Adrenal gland (tissue), 12 donors: ENCODE measurements around the gene CEBPB. TPM values are rescaled to one million over a fixed set of nuclear protein-coding genes. Genes with fewer than 3 reads are reported as not detected.

Experiments
- DNase-seq, 7 donors: peaks; one replicate each; pipeline ENCODE4 v3.0.0-alpha.2; 2019 to 2020
- H3K27ac ChIP-seq, 5 donors: fragments of 200-600 bp; sonication (generic) in 4 of 5; 1 replicate in 3 of 5; 2 replicates in 2 of 5; pipeline versions ENCODE4 v1.5.1 to v1.8.0; 2016 to 2020; ENCODE audit warnings: mild to moderate bottlenecking in 1 of 5
- H3K27me3 ChIP-seq: fragments of 200-600 bp; 2 replicates; pipeline ENCODE4 v1.8.0; 2021
- H3K36me3 ChIP-seq, 2 donors: fragments of 200-600 bp; replicated peaks in 1 of 2; 1 replicate in 1 of 2; 2 replicates in 1 of 2; pipeline versions ENCODE4 v1.5.1 to v1.8.0; 2018 to 2022
- H3K4me1 ChIP-seq, 2 donors: fragments of 200-600 bp; replicated peaks in 1 of 2; 1 replicate in 1 of 2; 2 replicates in 1 of 2; pipeline versions ENCODE4 v1.5.1 to v1.8.0; 2018 to 2021
- H3K4me3 ChIP-seq, 4 donors: fragments of 200-600 bp; sonication (generic) in 3 of 4; one replicate each; pipeline ENCODE4 v1.5.1; 2016 to 2018
- H3K9me3 ChIP-seq, 3 donors: fragments of 200-600 bp; sonication (generic) in 1 of 3; replicated peaks in 1 of 3; 1 replicate in 2 of 3; 2 replicates in 1 of 3; pipeline versions ENCODE4 v1.5.1 to v1.8.0; 2016 to 2021
- POLR2A ChIP-seq, 2 donors: fragments of 450-650 bp; IDR thresholded peaks; one replicate each; pipeline ENCODE4 v1.6.1; 2017; ENCODE audit warnings: antibody characterized with exemption in 2 of 2, mild to moderate bottlenecking in 2 of 2, moderate library complexity in 1 of 2
- WGBS, 4 donors: extraction: QIAGEN DNeasy Blood & Tissue Kit in 2 of 4; methylation state at CpG; one replicate each; pipeline versions ENCODE4 v1.1.5 to v1.1.7; 2013 to 2017; 5-methylcytosine and 5-hydroxymethylcytosine counted together
- intact Hi-C, 2 donors: fragments of 100-400 bp; cut with DNase I; formaldehyde crosslinking; loops; one replicate each; pipeline versions ENCODE4 v1.14.1 to v1.15.0; 2022 to 2023
- polyA plus RNA-seq, 3 donors: library from polyadenylated mRNA; stranded (reverse); fragments of 200-250 nt in 2 of 3; fragments of 350-450 nt in 1 of 3; fragmentation: Illumina TruSeq in 1 of 3; extraction: RNeasy Lipid Tissue Mini Kit (QIAGEN cat#74804) in 1 of 3; gene quantifications; one replicate each; pipeline ENCODE4 v1.2.3, GENCODE V29; 2013 to 2014
- total RNA-seq, 9 donors: library from RNA; depleted of rRNA in 4 of 9; stranded (reverse); fragments of >200 nt in 4 of 9; fragments of 120-200 nt in 1 of 9; fragmentation: NEBNext Ultra II Directional in 1 of 9; extraction: Animal tissue kit (Norgen Biotek cat#: 25700) in 1 of 9; gene quantifications; one replicate each; pipeline versions ENCODE4 v1.1.0 to v1.2.4, GENCODE V29; 2013 to 2023
- TF ChIP-seq, protein P1 (sequence below), 6 experiments: fragments of 450-650 bp in 4 of 6; fragments of 200-600 bp in 2 of 6; sonication (generic) in 1 of 6; IDR thresholded peaks; 1 replicate in 5 of 6; 2 replicates in 1 of 6; pipeline versions ENCODE4 v1.5.1 to v1.8.0; 2016 to 2021; ENCODE audit warnings: antibody characterized with exemption in 6 of 6, mild to moderate bottlenecking in 2 of 6, moderate library complexity in 1 of 6
- donor health status: healthy with polysubstance abuse.
- donor health status: Bipolar disorder and iron deficiency.
- donor health status: DM: yes; HTN: yes; CAD: no.
- donor health status: DM: no; HTN: no; CAD: no.
- donor health status: DM: no; HTN: no; CAD: no.
- donor health status: DM: yes; HTN: yes; CAD: no.

Gene CEBPB
- total and polyA plus RNA-seq, 12 donors: 14.9 to 272 (median 207) TPM

DNA sequence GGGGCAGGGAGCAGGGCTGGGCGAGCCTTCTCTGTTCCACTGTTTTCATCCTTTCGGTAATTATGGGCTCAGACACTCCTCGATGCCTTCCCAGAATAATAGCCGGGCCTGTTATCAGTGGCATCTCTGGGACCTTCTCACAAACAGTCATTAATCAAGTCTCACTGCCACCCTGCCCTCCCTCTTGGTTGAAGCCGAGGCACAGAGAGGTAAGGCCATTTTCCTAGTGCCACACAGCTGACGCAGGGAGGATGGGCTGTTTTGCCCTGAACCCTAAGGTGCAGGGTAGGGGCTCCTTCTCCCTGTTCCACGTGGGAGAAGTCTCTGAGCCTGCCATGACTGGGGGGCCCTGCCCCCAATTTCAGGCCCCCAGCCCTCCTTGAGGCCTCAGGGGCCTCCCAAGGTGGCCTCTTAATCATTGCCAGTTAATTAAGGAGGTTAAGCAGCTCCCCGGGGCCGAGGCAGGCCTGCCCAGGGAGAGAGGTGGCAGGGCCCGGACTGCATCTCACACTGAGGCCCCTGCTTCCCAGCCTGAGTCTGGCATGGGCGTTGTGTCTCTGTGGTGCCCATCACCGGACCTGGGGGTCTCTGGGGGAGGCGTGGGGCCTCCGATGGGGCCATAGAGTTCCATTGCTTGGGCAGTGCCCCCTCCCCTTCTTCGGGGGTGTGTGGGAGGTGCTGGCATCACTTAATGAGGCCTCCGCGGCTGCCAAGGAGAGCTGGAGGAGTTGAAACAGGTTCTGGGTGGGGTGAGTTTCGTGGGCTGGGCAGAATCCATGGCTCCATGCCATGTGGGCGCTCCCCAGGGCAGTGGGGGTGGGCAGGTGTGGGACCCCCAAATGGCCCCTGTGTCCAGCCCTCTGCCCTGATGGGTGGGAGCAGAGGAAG lies 42.9 kb downstream of the CEBPB start:
- H3K36me3 ChIP-seq: no peaks in the 10 kb centered on the region
- TF ChIP-seq, protein P1, sequence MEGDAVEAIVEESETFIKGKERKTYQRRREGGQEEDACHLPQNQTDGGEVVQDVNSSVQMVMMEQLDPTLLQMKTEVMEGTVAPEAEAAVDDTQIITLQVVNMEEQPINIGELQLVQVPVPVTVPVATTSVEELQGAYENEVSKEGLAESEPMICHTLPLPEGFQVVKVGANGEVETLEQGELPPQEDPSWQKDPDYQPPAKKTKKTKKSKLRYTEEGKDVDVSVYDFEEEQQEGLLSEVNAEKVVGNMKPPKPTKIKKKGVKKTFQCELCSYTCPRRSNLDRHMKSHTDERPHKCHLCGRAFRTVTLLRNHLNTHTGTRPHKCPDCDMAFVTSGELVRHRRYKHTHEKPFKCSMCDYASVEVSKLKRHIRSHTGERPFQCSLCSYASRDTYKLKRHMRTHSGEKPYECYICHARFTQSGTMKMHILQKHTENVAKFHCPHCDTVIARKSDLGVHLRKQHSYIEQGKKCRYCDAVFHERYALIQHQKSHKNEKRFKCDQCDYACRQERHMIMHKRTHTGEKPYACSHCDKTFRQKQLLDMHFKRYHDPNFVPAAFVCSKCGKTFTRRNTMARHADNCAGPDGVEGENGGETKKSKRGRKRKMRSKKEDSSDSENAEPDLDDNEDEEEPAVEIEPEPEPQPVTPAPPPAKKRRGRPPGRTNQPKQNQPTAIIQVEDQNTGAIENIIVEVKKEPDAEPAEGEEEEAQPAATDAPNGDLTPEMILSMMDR (IDR thresholded peaks at IDR 0.05): no peak
- TF ChIP-seq POLR2A (IDR thresholded peaks at IDR 0.05): no peak
- H3K27me3 ChIP-seq: no peaks in the 10 kb centered on the region
- peak in 3 of 7 donors; percentile 45 to 69 (median 48) for DNase-seq
- no peak overlapping the region for H3K4me3 ChIP-seq
- intact Hi-C loops: no loop called here
- H3K27ac ChIP-seq: no peak overlapping the region
- H3K9me3 ChIP-seq: no peaks in the 10 kb centered on the region
- WGBS, 4 donors: 49 to 70% (median 56%) methylated on average over 6 to 19 of the region's 19 CpGs
- H3K4me1 ChIP-seq: no peaks in the 10 kb centered on the region

DNA sequence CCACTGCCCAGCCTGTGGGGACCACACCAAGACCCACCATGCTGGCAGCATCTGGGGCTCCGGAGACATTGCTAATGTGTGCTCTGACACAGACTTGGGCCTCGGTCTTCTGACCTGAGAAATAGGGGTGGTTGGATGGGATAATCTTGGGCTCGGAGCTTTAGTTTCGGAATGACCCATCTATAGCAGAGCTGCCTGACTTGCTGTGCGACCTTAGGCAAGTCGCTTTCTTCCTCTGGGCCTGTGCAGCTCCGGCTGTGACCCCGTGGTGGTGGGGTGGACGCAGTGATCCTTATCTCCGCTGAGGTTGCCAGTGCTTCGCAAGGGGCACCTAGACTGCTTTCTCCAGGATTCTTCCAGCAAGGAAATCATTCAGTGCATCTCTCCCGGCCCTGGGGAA lies 43.7 kb downstream of the CEBPB start:
- Histone ChIP-seq H3K9me3 (no peaks in the 10 kb centered on the region), H3K27me3 (no peaks in the 10 kb centered on the region), H3K36me3 (no peaks in the 10 kb centered on the region), H3K4me3 (no peak overlapping the region), H3K4me1 (no peaks in the 10 kb centered on the region), H3K27ac (no peak overlapping the region)
- intact Hi-C loops: no loop called here
- TF ChIP-seq POLR2A (IDR thresholded peaks at IDR 0.05): no peak
- TF ChIP-seq, protein P1 (IDR thresholded peaks at IDR 0.05): no peak
- DNase-seq: no peak
- WGBS, 4 donors: 88 to 100% (median 88%) methylated on average over 2 to 12 of the region's 12 CpGs

DNA sequence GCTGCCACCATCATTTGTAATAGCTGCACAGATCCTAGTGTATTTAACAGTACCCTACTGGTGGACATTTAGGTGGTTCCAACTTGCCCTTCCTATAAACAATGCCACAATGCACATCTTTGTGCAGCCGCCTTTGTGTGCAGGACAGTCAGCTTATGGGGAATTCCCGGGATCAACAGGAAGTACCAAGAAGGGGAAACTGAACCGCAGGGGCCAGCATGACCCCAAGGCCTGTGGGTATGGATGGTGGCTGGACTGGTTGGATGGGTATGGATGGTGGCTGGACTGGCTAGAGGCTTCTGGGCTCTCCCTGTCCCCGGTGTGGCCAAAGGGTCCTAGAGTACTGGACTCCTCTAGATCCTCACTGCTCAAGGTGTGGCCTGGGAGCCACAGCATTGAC lies 46.7 kb downstream of the CEBPB start:
- no peaks in the 10 kb centered on the region for H3K36me3 ChIP-seq
- TF ChIP-seq POLR2A (IDR thresholded peaks at IDR 0.05): no peak
- TF ChIP-seq, protein P1 (IDR thresholded peaks at IDR 0.05): no peak
- no peaks in the 10 kb centered on the region for H3K4me1 ChIP-seq
- no peaks in the 10 kb centered on the region for H3K9me3 ChIP-seq
- no peaks in the 10 kb centered on the region for H3K27me3 ChIP-seq
- DNase-seq: no peak
- 77 to 86% (median 81%) methylated on average over 3 to 4 of the region's 4 CpGs for WGBS, 4 donors
- intact Hi-C loops: no loop called here
- no peak overlapping the region for H3K4me3 ChIP-seq
- no peak overlapping the region for H3K27ac ChIP-seq

DNA sequence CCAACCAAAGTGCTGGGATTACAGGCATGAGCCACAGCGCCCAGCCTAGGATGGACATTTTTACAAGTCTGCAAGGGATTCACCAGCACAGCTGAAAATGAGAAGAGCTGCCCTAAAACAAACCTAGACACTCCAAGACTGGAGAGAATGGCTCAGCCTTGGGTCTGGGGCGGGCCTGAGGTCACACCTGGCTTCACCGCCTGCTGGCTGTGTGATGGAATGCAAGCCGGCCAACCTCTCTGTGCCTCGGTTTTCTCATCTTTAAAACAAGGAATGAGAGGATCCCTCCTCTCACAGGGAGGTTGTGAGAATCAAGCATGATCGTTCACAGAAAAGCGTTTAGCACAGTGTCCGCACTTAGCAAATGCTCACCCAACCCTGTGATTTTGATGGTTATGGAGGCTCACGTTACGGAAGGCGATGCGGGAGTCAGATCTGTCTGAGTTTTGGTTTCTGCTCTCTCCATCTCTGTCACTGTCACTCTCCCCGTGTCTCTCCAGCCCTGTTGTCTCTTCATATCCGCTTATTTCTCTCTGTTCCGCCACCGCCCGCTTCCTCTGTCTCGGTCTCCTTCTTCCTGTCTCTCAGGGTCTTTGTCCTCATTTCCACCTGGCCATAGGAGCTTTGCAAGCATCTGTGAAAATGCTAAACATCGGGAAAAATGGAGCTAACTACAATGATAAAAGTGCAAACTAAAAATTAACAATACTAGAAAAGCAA lies 47.6 kb downstream of the CEBPB start:
- Histone ChIP-seq H3K4me3 (no peak overlapping the region), H3K27ac (no peak overlapping the region), H3K27me3 (no peaks in the 10 kb centered on the region), H3K9me3 (no peaks in the 10 kb centered on the region), H3K36me3 (no peaks in the 10 kb centered on the region), H3K4me1 (no peaks in the 10 kb centered on the region)
- intact Hi-C loops: no loop called here
- DNase-seq: no peak
- 79 to 86% (median 84%) methylated on average over 17 to 19 of the region's 19 CpGs for WGBS, 4 donors
- TF ChIP-seq, protein P1 (IDR thresholded peaks at IDR 0.05): no peak
- TF ChIP-seq POLR2A (IDR thresholded peaks at IDR 0.05): no peak
